ENCODE measurements around the gene NCOR2.

DNA sequence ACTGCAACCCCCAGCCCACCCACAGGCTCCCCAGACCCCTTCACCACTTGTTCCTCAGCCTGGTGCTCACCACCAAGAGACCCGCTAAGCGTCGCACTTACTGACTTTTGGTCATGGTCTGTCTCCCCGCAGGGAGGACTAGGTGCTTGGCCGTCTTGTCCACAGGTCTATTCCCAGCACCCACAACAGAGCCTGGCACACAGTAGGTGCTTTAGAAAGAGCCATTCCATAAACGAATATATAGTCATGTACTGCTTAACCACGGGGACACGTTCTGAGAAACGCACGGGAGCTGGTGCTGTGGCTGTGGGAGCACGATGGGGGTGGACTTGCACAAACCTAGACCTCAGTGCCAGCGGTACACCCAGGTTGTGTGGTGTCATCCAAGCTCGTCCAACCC, 34.0 kb downstream of the NCOR2 start:
- TF ChIP-seq, protein P1, sequence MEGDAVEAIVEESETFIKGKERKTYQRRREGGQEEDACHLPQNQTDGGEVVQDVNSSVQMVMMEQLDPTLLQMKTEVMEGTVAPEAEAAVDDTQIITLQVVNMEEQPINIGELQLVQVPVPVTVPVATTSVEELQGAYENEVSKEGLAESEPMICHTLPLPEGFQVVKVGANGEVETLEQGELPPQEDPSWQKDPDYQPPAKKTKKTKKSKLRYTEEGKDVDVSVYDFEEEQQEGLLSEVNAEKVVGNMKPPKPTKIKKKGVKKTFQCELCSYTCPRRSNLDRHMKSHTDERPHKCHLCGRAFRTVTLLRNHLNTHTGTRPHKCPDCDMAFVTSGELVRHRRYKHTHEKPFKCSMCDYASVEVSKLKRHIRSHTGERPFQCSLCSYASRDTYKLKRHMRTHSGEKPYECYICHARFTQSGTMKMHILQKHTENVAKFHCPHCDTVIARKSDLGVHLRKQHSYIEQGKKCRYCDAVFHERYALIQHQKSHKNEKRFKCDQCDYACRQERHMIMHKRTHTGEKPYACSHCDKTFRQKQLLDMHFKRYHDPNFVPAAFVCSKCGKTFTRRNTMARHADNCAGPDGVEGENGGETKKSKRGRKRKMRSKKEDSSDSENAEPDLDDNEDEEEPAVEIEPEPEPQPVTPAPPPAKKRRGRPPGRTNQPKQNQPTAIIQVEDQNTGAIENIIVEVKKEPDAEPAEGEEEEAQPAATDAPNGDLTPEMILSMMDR (IDR thresholded peaks at IDR 0.05): no peak
- TF ChIP-seq TEAD4 (CRISPR knock-in tag; IDR thresholded peaks at IDR 0.05) (no peak), JAZF1 (CRISPR knock-in tag; IDR thresholded peaks at IDR 0.05) (no peak), FOXK1 (CRISPR knock-in tag; IDR thresholded peaks at IDR 0.05) (no peak)

Measured in WTC11 (cell line).